ENCODE measurements around the gene GMDS. TPM values are rescaled to one million over a fixed set of nuclear protein-coding genes. Genes with fewer than 3 reads are reported as not detected.

GMDS gene
- total RNA-seq, 1 donor from 2014 or later = 44.5 TPM

DNA sequence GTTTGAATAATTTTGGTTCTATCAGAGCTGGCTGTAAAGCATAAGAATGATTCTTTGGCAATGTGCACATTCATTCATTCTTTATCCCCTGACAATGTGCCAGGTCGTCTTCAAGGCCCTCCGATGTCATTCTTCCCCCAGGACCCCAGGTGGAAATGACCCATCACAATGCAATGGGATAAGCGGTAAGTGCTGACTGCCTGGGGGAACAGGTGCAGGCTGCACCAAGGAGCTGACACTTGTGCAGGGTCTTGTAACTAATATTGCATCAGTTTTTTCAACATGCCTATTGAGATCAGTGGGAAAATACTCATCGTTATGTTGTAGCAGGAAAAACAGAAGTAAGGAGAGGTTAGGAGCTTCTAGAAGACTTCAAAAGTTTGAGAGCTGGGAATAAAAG lies 530.1 kb downstream of the GMDS start:
- DNase-seq (ENCODE audit: low spot score) = no peak
- Mint-ChIP-seq H3K27ac (no peak overlapping the region), H3K36me3 (ENCODE audit: low read depth) (no peaks in the 10 kb centered on the region), H3K9me3 (no peaks in the 10 kb centered on the region), H3K4me1 (ENCODE audit: low read depth) (no peaks in the 10 kb centered on the region), H3K27me3 (ENCODE audit: insufficient read depth) (no peaks in the 10 kb centered on the region), H3K4me3 (no peak overlapping the region)
- intact Hi-C loops (cut with micrococcal nuclease) = no loop called here

DNA sequence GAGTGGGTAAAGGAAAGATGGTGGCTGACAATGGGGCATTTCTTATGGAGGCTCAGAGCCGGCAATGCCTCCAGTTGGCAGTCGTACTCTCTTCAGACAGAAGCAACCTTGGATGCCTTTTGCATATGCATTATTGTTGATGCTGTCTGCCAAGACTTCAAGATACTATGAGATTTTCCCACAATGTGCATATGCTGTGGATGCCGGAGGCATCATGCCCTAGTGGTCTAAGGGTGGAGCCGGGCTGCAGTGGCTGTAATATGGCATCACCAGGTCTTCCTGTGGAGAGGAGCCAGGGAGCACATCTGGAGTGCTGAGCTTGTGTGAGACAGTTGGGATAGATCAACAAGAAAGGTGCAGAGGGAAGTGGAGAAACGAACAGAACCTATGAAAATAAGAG lies 530.8 kb downstream of the GMDS start:
- no peaks in the 10 kb centered on the region for H3K4me1 Mint-ChIP-seq (ENCODE audit: low read depth)
- intact Hi-C loops (cut with micrococcal nuclease) = no loop called here
- no peaks in the 10 kb centered on the region for H3K36me3 Mint-ChIP-seq (ENCODE audit: low read depth)
- no peak overlapping the region for H3K4me3 Mint-ChIP-seq
- H3K27ac Mint-ChIP-seq = no peak overlapping the region
- no peaks in the 10 kb centered on the region for H3K9me3 Mint-ChIP-seq
- DNase-seq (ENCODE audit: low spot score) = no peak
- no peaks in the 10 kb centered on the region for H3K27me3 Mint-ChIP-seq (ENCODE audit: insufficient read depth)

DNA sequence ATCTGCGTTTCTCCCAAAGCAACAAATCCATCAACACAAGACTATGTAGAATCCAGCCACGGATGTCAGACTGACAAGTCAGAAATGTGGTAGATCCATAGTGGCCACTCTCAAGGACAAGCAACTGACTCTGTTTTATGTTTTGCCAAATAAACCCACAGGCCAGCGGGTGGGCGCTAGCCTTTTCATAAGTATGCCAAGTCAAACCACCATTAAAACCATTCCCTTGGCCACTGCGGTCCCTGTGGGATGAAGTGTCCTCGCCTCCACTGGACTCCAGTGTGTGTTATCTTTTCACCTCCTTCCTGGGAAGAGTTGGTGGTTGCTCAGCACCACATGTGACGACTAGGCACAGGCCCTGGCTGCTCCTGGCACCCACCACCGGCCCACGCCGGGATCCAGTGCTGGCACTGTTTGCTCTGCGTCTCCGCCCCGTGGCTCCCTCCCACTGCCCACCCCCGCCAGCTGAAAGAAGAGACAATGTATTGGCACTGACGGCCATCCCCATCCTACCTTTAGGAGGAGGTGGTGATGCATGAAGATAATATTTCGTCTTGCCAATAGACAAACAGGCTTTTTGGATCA lies 532.3 kb downstream of the GMDS start:
- H3K27me3 Mint-ChIP-seq (ENCODE audit: insufficient read depth) = no peaks in the 10 kb centered on the region
- H3K36me3 Mint-ChIP-seq (ENCODE audit: low read depth) = no peaks in the 10 kb centered on the region
- intact Hi-C loops (cut with micrococcal nuclease) = no loop called here
- no peak overlapping the region for H3K27ac Mint-ChIP-seq
- H3K9me3 Mint-ChIP-seq = no peaks in the 10 kb centered on the region
- no peak overlapping the region for H3K4me3 Mint-ChIP-seq
- DNase-seq (ENCODE audit: low spot score) = no peak
- no peaks in the 10 kb centered on the region for H3K4me1 Mint-ChIP-seq (ENCODE audit: low read depth)

DNA sequence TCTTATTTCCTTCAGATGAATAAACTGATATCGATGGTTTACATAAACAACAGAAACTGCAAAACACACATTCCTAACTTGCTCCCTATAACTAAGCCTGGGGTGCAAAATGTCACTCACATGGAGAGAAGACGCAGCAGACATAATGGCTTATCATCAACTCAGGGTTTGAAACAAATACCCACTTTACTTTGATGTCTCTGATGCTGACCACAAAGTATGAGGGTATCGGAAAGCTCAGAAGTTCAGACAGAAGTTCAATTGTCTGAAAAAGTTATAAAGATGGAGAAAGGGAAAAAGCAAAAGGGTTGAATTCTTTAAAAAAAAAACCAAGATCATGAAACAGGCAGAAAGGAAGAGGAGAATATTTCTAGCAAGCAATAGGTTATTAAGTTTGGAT lies 533.0 kb downstream of the GMDS start:
- DNase-seq (ENCODE audit: low spot score) = no peak
- no peaks in the 10 kb centered on the region for H3K9me3 Mint-ChIP-seq
- intact Hi-C loops (cut with micrococcal nuclease) = no loop called here
- H3K4me1 Mint-ChIP-seq (ENCODE audit: low read depth) = no peaks in the 10 kb centered on the region
- H3K4me3 Mint-ChIP-seq = no peak overlapping the region
- no peaks in the 10 kb centered on the region for H3K27me3 Mint-ChIP-seq (ENCODE audit: insufficient read depth)
- no peak overlapping the region for H3K27ac Mint-ChIP-seq
- no peaks in the 10 kb centered on the region for H3K36me3 Mint-ChIP-seq (ENCODE audit: low read depth)

DNA sequence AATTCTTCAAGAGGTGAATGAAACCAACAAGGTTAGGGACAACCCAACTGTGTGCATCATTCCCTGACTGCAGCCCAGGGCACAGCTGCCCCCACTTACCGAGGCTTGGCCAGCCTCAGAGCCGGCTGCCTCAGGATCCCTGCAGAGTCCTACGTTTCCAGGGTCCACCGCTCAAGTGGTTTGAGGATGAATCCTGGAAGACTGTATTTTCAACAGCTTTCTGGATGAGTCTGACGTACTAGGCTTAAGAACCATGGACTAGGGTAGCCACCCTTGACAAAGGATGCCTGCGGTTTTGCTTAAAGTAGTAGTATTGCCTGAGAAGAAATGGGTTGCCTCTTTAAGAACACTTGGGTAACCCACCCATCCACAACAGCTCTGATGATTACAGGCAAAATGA lies 534.3 kb downstream of the GMDS start:
- DNase-seq (ENCODE audit: low spot score) = no peak
- Mint-ChIP-seq H3K27ac (no peak overlapping the region), H3K36me3 (ENCODE audit: low read depth) (no peaks in the 10 kb centered on the region), H3K9me3 (no peaks in the 10 kb centered on the region), H3K4me1 (ENCODE audit: low read depth) (no peaks in the 10 kb centered on the region), H3K27me3 (ENCODE audit: insufficient read depth) (no peaks in the 10 kb centered on the region), H3K4me3 (no peak overlapping the region)
- intact Hi-C loops (cut with micrococcal nuclease) = no loop called here

DNA sequence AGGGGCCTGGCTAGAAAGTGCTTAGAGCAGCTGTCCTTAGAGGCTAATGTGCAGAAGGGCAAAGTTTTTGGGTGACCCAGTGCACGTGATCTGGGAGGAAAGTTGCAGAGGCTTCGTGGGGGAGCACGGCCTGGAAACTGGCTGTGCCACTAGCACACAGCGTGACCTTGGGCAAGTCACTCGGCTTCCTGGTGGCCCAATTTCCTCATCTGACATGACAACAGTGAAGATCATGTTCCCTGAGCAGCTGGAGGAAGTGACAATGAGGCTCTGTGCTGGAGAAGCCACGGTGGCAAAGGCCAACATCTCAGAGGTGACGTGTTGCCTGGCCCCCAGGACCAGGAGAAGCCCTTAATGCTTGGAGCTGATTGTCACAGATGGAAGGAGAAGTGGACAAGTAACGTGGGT lies 536.2 kb downstream of the GMDS start:
- Mint-ChIP-seq H3K9me3 (no peaks in the 10 kb centered on the region), H3K36me3 (ENCODE audit: low read depth) (no peaks in the 10 kb centered on the region), H3K4me1 (ENCODE audit: low read depth) (no peaks in the 10 kb centered on the region), H3K27ac (no peak overlapping the region), H3K27me3 (ENCODE audit: insufficient read depth) (no peaks in the 10 kb centered on the region), H3K4me3 (no peak overlapping the region)
- no peak for DNase-seq (ENCODE audit: low spot score)
- intact Hi-C loops (cut with micrococcal nuclease) = no loop called here

DNA sequence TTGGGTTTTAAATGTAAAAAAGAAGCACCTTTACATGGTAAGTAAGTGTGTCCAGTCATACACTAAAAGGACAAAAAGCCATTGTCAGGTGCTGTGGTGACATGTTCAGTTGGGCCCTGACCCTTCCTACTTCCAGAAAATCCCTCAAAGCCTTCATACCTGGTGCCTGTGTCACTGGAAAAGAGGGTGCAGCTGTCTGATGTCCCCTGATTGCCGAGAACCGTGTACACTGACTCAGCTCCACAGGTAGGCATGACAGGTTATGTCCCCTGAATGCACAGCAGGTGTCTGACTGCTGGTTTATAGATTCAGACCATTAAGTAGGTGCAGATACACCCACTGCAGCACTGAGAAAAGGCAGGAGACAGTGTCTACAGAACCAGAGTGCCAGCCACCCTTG lies 536.6 kb downstream of the GMDS start:
- no peak for DNase-seq (ENCODE audit: low spot score)
- Mint-ChIP-seq H3K4me3 (no peak overlapping the region), H3K27ac (no peak overlapping the region), H3K9me3 (no peaks in the 10 kb centered on the region), H3K27me3 (ENCODE audit: insufficient read depth) (no peaks in the 10 kb centered on the region), H3K36me3 (ENCODE audit: low read depth) (no peaks in the 10 kb centered on the region), H3K4me1 (ENCODE audit: low read depth) (no peaks in the 10 kb centered on the region)
- intact Hi-C loops (cut with micrococcal nuclease) = no loop called here

DNA sequence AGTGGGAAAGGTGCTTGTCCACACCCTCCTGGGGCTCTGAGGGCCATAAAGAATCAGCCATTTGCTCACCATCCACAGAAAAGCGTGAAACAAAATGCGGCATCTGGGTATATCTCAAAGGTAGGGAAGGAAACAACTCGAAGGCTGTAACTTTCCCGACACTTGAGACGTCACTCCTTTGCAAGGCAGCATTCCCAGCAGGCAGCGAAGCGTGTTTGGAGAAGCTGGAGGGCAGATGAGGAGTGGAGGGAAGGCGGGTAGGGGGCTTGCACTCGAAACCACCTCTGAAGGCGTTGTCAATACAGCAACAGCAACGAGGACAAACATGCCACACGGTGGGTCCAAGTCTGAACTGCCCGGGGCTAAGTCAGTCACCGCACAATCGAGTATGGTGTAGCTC lies 537.3 kb downstream of the GMDS start:
- Mint-ChIP-seq H3K9me3 (no peaks in the 10 kb centered on the region), H3K4me1 (ENCODE audit: low read depth) (no peaks in the 10 kb centered on the region), H3K4me3 (no peak overlapping the region), H3K36me3 (ENCODE audit: low read depth) (no peaks in the 10 kb centered on the region), H3K27ac (no peak overlapping the region), H3K27me3 (ENCODE audit: insufficient read depth) (no peaks in the 10 kb centered on the region)
- intact Hi-C loops (cut with micrococcal nuclease) = no loop called here
- DNase-seq (ENCODE audit: low spot score) = no peak

DNA sequence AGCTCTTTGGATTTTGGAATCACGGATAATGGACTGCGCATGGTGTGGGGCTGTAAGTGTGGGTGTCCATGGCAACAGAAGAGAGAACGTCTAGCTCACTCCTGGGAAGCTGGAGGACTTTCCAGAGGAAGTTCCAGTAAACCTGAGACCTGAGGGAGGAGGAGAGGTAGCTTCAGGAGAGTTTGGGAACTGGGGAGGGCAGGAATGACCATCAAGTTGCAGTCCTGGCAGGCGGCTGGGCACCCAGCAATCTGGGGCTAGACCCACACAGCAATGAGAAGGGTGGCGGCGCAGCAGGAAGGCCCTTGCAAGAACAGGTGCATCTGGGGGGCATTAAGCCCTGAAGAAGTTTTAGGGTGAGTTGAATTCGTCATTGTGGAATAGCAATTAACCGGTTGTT lies 539.8 kb downstream of the GMDS start:
- DNase-seq (ENCODE audit: low spot score) = no peak
- peaks cover 2% of the 10 kb centered on the region for H3K27me3 Mint-ChIP-seq (ENCODE audit: insufficient read depth)
- no peaks in the 10 kb centered on the region for H3K36me3 Mint-ChIP-seq (ENCODE audit: low read depth)
- no peaks in the 10 kb centered on the region for H3K9me3 Mint-ChIP-seq
- no peak overlapping the region for H3K4me3 Mint-ChIP-seq
- H3K4me1 Mint-ChIP-seq (ENCODE audit: low read depth) = no peaks in the 10 kb centered on the region
- intact Hi-C loops (cut with micrococcal nuclease) = no loop called here
- no peak overlapping the region for H3K27ac Mint-ChIP-seq

DNA sequence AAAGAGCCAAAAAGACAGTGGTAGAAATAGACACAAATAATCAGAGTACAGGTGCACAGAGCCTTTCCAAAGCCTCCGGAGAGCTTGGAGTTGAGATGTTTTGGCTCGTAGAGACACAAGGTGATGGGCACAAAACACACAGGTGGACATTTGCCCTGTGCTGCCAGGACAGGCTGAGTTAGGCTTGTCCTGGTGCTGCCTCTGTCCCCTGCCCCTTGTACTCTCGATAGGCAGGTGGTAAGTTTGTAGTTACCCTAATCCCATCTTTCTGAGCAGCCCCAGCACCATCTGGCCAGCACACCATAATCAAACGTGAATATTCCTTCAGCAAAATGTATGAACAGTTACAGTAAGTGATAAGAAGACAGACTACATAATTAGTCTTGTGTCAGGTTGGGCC lies 540.2 kb downstream of the GMDS start:
- Mint-ChIP-seq H3K4me3 (no peak overlapping the region), H3K9me3 (no peaks in the 10 kb centered on the region), H3K36me3 (ENCODE audit: low read depth) (no peaks in the 10 kb centered on the region), H3K27me3 (ENCODE audit: insufficient read depth) (peaks cover 2% of the 10 kb centered on the region), H3K27ac (no peak overlapping the region), H3K4me1 (ENCODE audit: low read depth) (no peaks in the 10 kb centered on the region)
- intact Hi-C loops (cut with micrococcal nuclease) = no loop called here
- DNase-seq (ENCODE audit: low spot score) = no peak

DNA sequence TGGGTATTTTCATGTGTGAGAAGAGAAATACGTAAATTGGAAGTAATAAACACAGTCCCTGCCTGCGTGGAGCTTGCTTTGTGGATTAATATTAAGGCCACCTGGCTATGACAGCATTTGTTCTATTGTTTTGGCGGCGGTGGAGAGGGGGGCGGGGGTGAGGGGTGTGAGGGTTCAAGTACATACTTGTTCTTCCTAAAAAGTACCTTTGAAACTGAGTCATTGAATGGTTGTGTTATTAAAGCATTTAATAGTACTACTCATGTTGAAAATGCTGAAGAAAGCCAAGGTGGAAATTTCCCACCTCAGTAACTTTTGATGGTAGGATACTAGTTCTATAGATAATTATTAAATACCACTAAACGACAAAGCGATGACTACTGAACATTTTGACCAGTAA lies 540.7 kb downstream of the GMDS start:
- no peaks in the 10 kb centered on the region for H3K4me1 Mint-ChIP-seq (ENCODE audit: low read depth)
- intact Hi-C loops (cut with micrococcal nuclease) = no loop called here
- no peak overlapping the region for H3K4me3 Mint-ChIP-seq
- no peak for DNase-seq (ENCODE audit: low spot score)
- no peaks in the 10 kb centered on the region for H3K9me3 Mint-ChIP-seq
- H3K27ac Mint-ChIP-seq = no peak overlapping the region
- H3K27me3 Mint-ChIP-seq (ENCODE audit: insufficient read depth) = peaks cover 2% of the 10 kb centered on the region
- H3K36me3 Mint-ChIP-seq (ENCODE audit: low read depth) = no peaks in the 10 kb centered on the region

DNA sequence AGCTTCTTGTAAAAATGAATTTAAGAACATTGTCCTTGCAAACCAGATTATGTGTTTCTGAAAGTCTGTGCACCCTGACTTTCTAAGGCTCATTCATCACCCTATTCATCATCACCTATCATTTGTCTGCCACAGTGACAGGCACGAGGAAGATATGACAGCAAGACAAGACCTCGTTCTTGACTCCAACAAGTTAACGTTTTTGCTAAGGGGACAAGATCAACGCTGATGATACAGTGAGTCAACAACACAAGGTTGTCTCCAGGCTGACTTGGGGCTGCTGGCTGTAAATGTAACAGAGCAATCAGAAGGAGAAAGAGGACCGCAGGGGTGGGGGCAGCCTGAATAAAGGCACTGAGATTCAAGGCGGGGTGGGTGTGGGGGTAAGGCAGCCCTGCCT lies 541.5 kb downstream of the GMDS start:
- intact Hi-C loops (cut with micrococcal nuclease) = no loop called here
- H3K36me3 Mint-ChIP-seq (ENCODE audit: low read depth) = no peaks in the 10 kb centered on the region

DNA sequence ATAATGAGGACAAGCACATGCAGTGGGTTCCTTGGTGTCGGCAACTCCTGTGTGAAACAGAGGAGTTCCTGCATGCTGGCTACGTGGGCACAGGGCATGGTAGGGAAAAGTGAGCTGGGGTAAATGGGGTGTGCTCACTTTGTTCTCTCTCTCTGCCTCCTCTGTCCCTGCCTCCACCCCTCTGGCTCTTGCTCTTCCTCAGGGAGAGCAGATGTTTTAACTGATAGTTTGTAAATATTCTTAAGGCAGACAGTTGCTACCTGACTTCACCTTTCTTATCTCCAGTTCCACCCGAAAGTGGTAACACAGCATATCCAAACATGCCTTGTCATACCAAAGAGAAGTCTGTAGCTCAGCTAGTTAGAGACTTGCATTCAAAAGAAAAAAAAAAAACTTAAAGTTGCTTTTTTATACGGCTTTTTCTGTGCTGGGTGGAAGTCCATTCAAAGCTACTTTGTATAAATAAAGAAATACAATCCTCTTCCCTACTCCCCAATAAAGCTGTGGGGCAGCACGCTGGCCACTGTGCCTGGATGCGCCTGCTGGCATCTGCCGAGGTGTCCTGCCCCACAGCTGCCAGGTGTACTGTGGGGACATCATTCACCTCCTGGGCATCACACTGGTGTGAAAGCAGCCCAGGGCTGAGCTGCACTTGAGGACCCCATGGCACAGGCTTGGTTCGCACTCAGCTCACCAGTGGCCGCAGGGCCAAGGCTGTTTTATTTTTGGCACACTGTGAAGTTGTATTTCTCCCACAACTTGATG lies 542.1 kb downstream of the GMDS start:
- no peaks in the 10 kb centered on the region for H3K36me3 Mint-ChIP-seq (ENCODE audit: low read depth)
- H3K4me1 Mint-ChIP-seq (ENCODE audit: low read depth) = no peaks in the 10 kb centered on the region
- H3K27me3 Mint-ChIP-seq (ENCODE audit: insufficient read depth) = peaks cover 2% of the 10 kb centered on the region
- no peak overlapping the region for H3K27ac Mint-ChIP-seq
- intact Hi-C loops (cut with micrococcal nuclease) = no loop called here
- DNase-seq (ENCODE audit: low spot score) = no peak
- no peak overlapping the region for H3K4me3 Mint-ChIP-seq
- no peaks in the 10 kb centered on the region for H3K9me3 Mint-ChIP-seq

More for the DNA sequence above, 541.5 kb downstream of the GMDS start:
- DNase-seq (ENCODE audit: low spot score) = no peak
- Mint-ChIP-seq H3K4me3 (no peak overlapping the region), H3K27ac (no peak overlapping the region), H3K4me1 (ENCODE audit: low read depth) (no peaks in the 10 kb centered on the region), H3K27me3 (ENCODE audit: insufficient read depth) (peaks cover 2% of the 10 kb centered on the region), H3K9me3 (no peaks in the 10 kb centered on the region)

DNA sequence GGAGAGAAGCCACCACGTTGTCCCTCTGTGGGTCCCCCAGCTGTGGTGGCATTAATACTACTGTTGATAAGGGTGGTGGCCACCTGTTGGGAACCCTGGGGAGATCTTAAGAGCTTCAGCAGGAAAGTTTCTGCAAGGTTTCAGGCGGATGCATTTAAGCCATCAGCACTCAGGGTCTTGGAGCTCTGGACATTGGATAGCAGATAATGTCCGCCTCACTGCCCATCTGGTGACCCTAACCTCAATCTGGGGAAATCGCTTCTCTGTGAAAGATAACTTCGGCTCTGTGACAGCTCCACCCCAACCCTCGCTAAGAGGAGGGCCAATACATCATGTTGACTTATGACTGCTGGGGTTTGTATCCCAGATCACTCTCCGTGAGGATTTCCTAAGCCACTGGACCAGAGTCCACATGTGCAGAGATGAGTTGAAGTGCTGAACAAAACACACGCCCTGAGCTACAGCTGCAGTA lies 542.8 kb downstream of the GMDS start:
- H3K9me3 Mint-ChIP-seq = no peaks in the 10 kb centered on the region
- no peaks in the 10 kb centered on the region for H3K36me3 Mint-ChIP-seq (ENCODE audit: low read depth)
- H3K4me3 Mint-ChIP-seq = no peak overlapping the region
- no peak for DNase-seq (ENCODE audit: low spot score)
- peaks cover 2% of the 10 kb centered on the region for H3K27me3 Mint-ChIP-seq (ENCODE audit: insufficient read depth)
- no peaks in the 10 kb centered on the region for H3K4me1 Mint-ChIP-seq (ENCODE audit: low read depth)
- H3K27ac Mint-ChIP-seq = no peak overlapping the region
- intact Hi-C loops (cut with micrococcal nuclease) = no loop called here

Measured in activated T-helper 1 cell treated with anti-CD3 and anti-CD28 coated beads, Interleukin-12 subunit alpha, Interleukin-12 subunit beta, Interleukin-2, Interleukin-4 antibody, amounts not matched to agents 30 ng/mL and 10 ng/mL and 1 ng/mL, durations not matched to agents 14 hours and 24 hours and 36 hours (primary cell).